SK-N-MC (cell line): ENCODE results near the gene AFAP1.
"Not testable (repeated sequence)": the region's sequence is repeated elsewhere in the genome, so short reads cannot be mapped to it uniquely, and the experiment has no call there.

Source experiments
- DNase-seq: peaks from one replicate; pipeline ENCODE4 v3.0.0-alpha.2; 2011; ENCODE audit warnings: low read depth, low spot score
- H3K27ac ChIP-seq: fragments of 200-600 bp; sonication (generic); 2 replicates; pipeline ENCODE4 v1.5.1; 2016; ENCODE audit warnings: mixed run types
- H3K36me3 ChIP-seq: fragments of 200-600 bp; sonication (generic); 2 replicates; pipeline ENCODE4 v1.6.1; 2017; ENCODE audit warnings: antibody characterized with exemption, low read length, mixed read lengths; ENCODE audit not compliant: insufficient read depth
- H3K4me3 ChIP-seq: fragments of 200-600 bp; sonication (generic); 2 replicates; pipeline ENCODE4 v1.5.1; 2016
- H3K9ac ChIP-seq: fragments of 200-600 bp; sonication (generic); 2 replicates; pipeline ENCODE4 v1.8.0; 2017; ENCODE audit warnings: mixed run types, mixed read lengths; ENCODE audit not compliant: insufficient read length
- H3K9me3 ChIP-seq: fragments of 200-600 bp; sonication (generic); 2 replicates; pipeline ENCODE4 v1.6.1; 2017; ENCODE audit warnings: low read depth, mild to moderate bottlenecking, antibody characterized with exemption, low read length, moderate library complexity, mixed read lengths
- EZH2 ChIP-seq: fragments of 200-600 bp; sonication (generic); IDR thresholded peaks from one replicate; pipeline ENCODE4 v1.6.1; 2017; ENCODE audit warnings: antibody characterized with exemption
- FOXP2 ChIP-seq: optimal IDR thresholded peaks from 2 replicates; pipeline ENCODE3; 2011; ENCODE audit warnings: mild to moderate bottlenecking, moderate library complexity; ENCODE audit not compliant: insufficient read depth; ENCODE audit errors: extremely low read length, control extremely low read depth
- POLR2AphosphoS5 ChIP-seq: IDR thresholded peaks from 2 replicates; pipeline ENCODE4 v1.6.1; 2012; ENCODE audit warnings: mild to moderate bottlenecking, low read depth, low read length, borderline replicate concordance

AFAP1 gene

GRCh38 chr4:7929118-7929951, 10.3 kb downstream of the AFAP1 start:
- Histone ChIP-seq H3K9me3 (no peaks in the 10 kb centered on the region), H3K4me3 (no peak overlapping the region), H3K9ac (no peak overlapping the region), H3K27ac (no peak overlapping the region), H3K36me3 (no peaks in the 10 kb centered on the region)
- TF ChIP-seq FOXP2 (no peak), EZH2 (no peak), POLR2AphosphoS5 (no peak)
- DNase-seq = no peak

DNA sequence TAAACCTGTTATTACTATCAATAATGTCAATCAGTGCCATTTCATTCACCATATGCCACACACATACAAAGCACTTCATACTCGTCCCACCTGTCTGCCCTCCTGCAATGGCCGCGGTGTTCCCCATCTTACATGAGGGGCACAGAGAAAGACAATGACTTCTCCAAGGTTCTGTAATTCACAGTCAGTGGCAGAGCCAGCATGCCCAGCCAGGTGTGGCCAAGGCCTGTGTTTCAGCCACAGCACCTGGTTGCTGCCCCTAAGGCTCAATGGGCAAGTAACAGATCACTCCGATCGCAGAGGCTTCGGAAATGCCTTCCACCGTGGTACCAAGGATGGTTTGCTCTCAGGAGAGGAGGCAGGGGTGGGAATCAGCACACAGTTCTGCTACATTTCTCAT, 10.9 kb downstream of the AFAP1 start:
- Histone ChIP-seq H3K9ac (no peak overlapping the region), H3K36me3 (no peaks in the 10 kb centered on the region), H3K9me3 (no peaks in the 10 kb centered on the region), H3K27ac (no peak overlapping the region), H3K4me3 (no peak overlapping the region)
- no peak for DNase-seq
- no peak for TF ChIP-seq POLR2AphosphoS5
- TF ChIP-seq FOXP2 = no peak
- no peak for TF ChIP-seq EZH2

- TF ChIP-seq FOXP2 = no peak
- H3K27ac ChIP-seq = no peak overlapping the region
- no peak overlapping the region for H3K9ac ChIP-seq
Observed at GRCh38 chr4:7926822-7927221, 12.8 kb downstream of the AFAP1 start.

DNA sequence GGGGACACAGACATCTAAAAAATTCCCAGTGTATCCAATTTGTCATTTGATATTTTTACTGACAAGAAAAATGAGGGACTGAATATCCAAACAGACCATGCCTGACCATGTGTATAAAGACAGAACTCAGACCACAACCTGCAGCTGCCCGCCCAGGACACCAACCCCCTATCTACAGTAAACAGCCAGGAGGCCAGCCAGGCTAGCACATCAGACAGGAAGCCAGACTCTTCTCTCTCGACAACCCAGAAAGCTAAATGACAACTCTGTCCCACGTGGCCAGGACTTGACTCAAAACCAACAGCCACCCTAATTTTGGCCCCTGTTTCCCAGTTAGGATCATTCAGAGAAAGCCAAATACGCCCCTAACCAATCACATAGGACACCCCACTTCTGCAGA, 15.1 kb downstream of the AFAP1 start:
- Histone ChIP-seq H3K9ac (no peak overlapping the region), H3K27ac (no peak overlapping the region), H3K36me3 (no peaks in the 10 kb centered on the region), H3K4me3 (no peak overlapping the region), H3K9me3 (no peaks in the 10 kb centered on the region)
- DNase-seq = no peak
- TF ChIP-seq POLR2AphosphoS5 (no peak), EZH2 (no peak), FOXP2 (no peak)

More at GRCh38 chr4:7926822-7927221, 12.8 kb downstream of the AFAP1 start:
- no peaks in the 10 kb centered on the region for H3K36me3 ChIP-seq
- DNase-seq = no peak
- H3K9me3 ChIP-seq = no peaks in the 10 kb centered on the region
- no peak overlapping the region for H3K4me3 ChIP-seq

DNA sequence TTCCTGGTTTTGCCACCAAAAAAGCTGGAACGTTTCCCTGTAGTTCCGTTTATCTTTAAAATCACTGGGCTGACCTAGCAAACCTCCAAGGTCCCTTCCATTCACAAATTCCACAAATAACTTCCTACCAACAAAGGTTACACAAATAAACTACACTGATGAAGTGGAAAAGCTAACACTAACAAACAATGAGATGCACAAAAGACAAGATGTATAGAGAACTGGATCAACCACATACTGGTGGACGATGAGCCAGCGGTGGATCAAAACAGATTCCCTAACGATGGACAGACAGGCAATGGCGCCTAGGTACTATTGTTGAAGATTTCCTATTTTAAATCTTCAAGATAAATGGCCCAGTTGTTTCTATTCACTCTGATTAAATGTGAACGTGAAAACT, 15.5 kb downstream of the AFAP1 start:
- no peak for TF ChIP-seq POLR2AphosphoS5
- TF ChIP-seq FOXP2 = no peak
- no peak for TF ChIP-seq EZH2
- no peak overlapping the region for H3K27ac ChIP-seq
- no peaks in the 10 kb centered on the region for H3K36me3 ChIP-seq
- no peak overlapping the region for H3K4me3 ChIP-seq
- no peak for DNase-seq
- H3K9me3 ChIP-seq = no peaks in the 10 kb centered on the region
- no peak overlapping the region for H3K9ac ChIP-seq

DNA sequence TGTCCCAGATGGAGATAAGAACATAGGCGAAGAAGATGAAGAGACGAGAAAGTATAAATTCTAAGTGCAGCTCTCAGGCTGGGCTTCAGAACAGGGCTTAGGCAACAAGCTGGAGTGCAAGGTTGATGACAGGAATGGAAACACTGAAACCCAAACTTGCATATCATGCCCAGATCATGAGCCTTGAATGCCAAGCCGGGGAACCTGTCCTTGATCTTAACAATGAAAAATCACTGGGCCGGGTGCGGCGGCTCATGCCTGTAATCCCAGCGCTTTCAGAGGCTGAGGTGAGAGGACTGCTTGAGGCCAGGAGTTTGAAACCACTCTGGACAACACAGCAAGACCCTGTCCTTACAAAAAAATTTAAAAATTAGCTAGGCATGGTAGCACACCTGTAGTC, 17.2 kb downstream of the AFAP1 start:
- no peak for DNase-seq
- Histone ChIP-seq H3K9ac (no peak overlapping the region), H3K4me3 (no peak overlapping the region), H3K36me3 (no peaks in the 10 kb centered on the region), H3K9me3 (no peaks in the 10 kb centered on the region), H3K27ac (no peak overlapping the region)
- TF ChIP-seq EZH2 (no peak), POLR2AphosphoS5 (no peak), FOXP2 (no peak)

- no peaks in the 10 kb centered on the region for H3K9me3 ChIP-seq
- H3K27ac ChIP-seq = no peak overlapping the region
- TF ChIP-seq POLR2AphosphoS5 (no peak), FOXP2 (no peak), EZH2 (no peak)
- H3K4me3 ChIP-seq = no peak overlapping the region
- no peaks in the 10 kb centered on the region for H3K36me3 ChIP-seq
- no peak overlapping the region for H3K9ac ChIP-seq
- no peak for DNase-seq
Observed at GRCh38 chr4:7918981-7919380, 20.7 kb downstream of the AFAP1 start.

DNA sequence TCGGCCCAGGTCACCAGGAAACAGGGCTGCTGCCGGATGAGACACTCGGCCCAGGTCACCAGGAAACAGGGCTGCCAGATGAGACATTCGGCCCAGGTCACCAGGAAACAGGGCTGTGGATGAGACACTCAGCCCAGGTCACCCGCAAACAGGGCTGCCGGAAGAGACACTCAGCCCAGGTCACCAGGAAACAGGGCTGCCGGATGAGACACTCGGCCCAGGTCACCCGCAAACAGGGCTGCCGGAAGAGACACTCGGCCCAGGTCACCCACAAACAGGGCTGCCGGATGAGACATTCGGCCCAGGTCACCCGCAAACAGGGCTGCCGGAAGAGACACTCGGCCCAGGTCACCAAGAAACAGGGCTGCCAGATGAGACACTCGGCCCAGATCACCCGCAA, 21.5 kb downstream of the AFAP1 start:
- not testable (repeated sequence) for H3K9ac ChIP-seq, H3K9me3 ChIP-seq, H3K36me3 ChIP-seq, H3K4me3 ChIP-seq, H3K27ac ChIP-seq, DNase-seq

DNA sequence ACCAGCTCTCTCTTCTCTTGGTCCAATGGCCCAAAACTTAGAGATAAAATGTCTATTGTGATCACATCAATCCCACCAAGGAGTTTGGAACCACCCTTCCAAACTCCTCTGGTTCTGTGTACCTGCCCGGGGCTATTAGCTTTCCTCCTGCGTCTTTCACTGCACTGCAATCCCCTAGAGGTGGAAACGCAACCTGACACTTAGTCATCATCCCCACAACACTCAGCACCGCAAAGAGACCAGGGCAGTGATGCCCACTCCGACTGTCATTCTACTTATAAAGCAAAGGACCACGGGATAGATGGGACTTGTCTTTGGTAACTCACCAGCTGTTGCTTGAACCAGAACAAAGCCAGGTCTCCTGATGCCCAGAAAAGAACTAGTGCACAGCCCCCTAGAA, 22.0 kb downstream of the AFAP1 start:
- no peak for DNase-seq
- Histone ChIP-seq H3K27ac (no peak overlapping the region), H3K9ac (no peak overlapping the region), H3K4me3 (no peak overlapping the region), H3K9me3 (no peaks in the 10 kb centered on the region), H3K36me3 (no peaks in the 10 kb centered on the region)
- no peak for TF ChIP-seq POLR2AphosphoS5
- TF ChIP-seq FOXP2 = no peak
- no peak for TF ChIP-seq EZH2

DNA sequence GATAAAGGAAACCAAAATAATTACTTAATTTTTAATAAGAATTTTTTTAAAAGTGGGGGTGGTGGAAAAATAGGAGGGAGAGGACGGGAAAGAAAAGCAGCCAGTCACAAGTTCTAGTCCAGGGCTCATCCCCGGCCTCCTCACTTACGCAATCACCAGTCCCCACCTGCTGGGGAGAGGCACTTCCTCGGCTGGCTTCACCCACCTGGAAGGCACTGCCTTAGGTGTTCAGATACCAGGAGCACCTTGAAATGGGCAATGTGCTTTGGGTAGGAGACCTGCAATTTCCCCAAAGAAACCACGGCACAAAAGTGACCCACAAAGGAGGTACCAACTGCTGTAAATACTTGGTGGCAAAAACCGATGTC, 23.8 kb downstream of the AFAP1 start:
- Histone ChIP-seq H3K9me3 (no peaks in the 10 kb centered on the region), H3K36me3 (no peaks in the 10 kb centered on the region), H3K4me3 (no peak overlapping the region), H3K9ac (no peak overlapping the region), H3K27ac (no peak overlapping the region)
- no peak for TF ChIP-seq EZH2
- no peak for TF ChIP-seq POLR2AphosphoS5
- TF ChIP-seq FOXP2 = no peak
- no peak for DNase-seq
